Activated T-helper 1 cell treated with anti-CD3 and anti-CD28 coated beads, Interleukin-12 subunit alpha, Interleukin-12 subunit beta, Interleukin-2, Interleukin-4 antibody, amounts not matched to agents 30 ng/mL and 10 ng/mL and 1 ng/mL, durations not matched to agents 14 hours and 24 hours and 36 hours (primary cell): ENCODE data around the gene PROC. TPM values are rescaled to one million over a fixed set of nuclear protein-coding genes. Genes with fewer than 3 reads are reported as not detected.

ENCODE experiments used
- DNase-seq: peaks from one replicate; pipeline ENCODE4 v3.0.0; 2021; ENCODE audit warnings: low spot score
- H3K27ac Mint-ChIP-seq: one replicate; pipeline ENCODE4 v1.8.0; 2021; ENCODE audit warnings: mild to moderate bottlenecking, mixed read lengths
- H3K27me3 Mint-ChIP-seq: one replicate; pipeline ENCODE4 v1.8.0; 2022; ENCODE audit warnings: mild to moderate bottlenecking, moderate library complexity, mixed read lengths; ENCODE audit not compliant: insufficient read depth
- H3K36me3 Mint-ChIP-seq: one replicate; pipeline ENCODE4 v1.8.0; 2021; ENCODE audit warnings: low read depth, mixed read lengths
- H3K4me1 Mint-ChIP-seq: one replicate; pipeline ENCODE4 v1.8.0; 2021; ENCODE audit warnings: low read depth, mixed read lengths
- H3K4me3 Mint-ChIP-seq: one replicate; pipeline ENCODE4 v1.8.0; 2021; ENCODE audit warnings: mild to moderate bottlenecking, moderate library complexity, mixed read lengths
- H3K9me3 Mint-ChIP-seq: one replicate; pipeline ENCODE4 v1.8.0; 2021; ENCODE audit warnings: mixed read lengths
- intact Hi-C: fragments of 100-400 bp; cut with micrococcal nuclease; formaldehyde crosslinking; loops from one replicate; pipeline ENCODE4 v1.15.1; 2024
- total RNA-seq: library from RNA; stranded (reverse); gene quantifications from 2 replicates; pipeline ENCODE4 v1.2.3, GENCODE V29; 2022

The PROC gene
- total RNA-seq, 1 donor from 2014 or later: 0.29 TPM

DNA sequence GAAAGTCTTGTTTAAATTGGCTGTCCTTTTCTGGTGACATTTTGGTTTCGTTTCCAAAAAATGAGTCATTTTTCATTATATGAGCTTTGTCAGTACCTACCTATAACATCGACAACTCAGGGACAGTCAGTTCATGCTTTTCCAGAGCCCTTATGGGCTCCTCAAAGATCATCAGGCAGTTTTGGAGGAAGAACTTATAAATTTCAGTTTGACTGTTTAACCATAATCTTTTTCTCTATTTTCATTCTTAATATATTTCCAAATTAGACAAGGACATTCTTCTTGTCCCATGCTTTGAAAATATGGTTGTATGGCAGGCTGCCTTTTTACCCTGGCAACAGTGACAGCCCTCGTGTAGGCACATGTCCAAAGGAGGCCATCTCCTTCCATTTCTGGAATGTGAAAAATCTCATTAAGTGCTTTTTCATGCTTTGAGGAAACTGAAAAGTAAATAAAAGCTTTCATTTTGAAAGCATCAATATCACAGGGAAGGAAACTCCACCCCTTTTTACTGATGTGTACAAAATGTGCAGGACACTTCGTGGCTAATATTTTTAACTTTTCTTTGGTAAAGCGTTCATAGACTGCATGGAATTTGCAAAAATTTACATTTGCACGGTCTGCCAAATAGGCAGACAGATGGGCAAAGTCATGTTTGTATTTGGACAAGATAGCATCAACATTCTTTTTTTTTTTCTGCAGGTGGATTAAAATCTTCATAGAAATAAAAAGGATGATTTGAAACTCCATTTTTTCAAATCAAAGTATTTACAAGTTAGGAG, 7.2 kb upstream of the PROC start:
- Mint-ChIP-seq H3K4me3 (peak overlapping the region; percentile 76), H3K36me3 (peaks cover 3% of the 10 kb centered on the region), H3K9me3 (no peaks in the 10 kb centered on the region), H3K27ac (peak overlapping the region; percentile 98), H3K27me3 (peaks cover 4% of the 10 kb centered on the region), H3K4me1 (peaks cover 48% of the 10 kb centered on the region)
- no peak for DNase-seq
- intact Hi-C loops: loop anchor here (1.0 kb wide), 5 partner anchors 23 to 152 kb away; partner anchors contain the start of gene IWS1

DNA sequence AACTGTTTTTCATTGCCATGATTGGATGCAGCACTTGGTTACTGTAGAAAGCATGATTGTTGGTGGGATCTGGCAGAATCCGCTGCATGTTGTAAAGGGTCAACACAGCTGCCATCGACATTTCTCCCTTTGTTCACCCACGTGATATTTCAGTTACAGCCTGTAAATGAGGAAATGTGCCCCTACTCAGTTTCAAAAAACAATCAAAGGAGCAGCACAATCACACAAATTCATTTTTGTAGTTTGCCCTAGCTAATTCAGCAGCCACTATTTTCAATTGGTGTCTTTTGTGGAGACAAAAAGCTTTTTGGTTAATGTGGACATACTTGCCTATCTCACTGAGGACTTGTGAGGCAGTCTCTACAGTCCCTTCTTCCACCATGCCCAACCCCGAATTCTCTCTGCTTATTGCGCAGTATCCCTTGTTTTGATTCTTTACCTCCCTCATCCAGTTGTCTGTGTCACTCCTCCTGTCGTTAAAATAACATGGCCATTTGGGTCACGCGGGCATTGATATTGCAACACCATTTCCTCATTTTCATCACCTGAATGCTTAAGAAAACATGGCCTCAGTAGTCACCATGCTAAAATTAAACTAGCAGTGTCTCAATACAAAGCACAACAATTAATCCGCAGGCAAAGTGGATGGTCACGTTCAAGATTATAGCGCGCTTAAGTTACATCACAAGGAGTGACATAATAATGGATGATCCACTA, 6.4 kb upstream of the PROC start:
- peak overlapping the region; percentile 41 for H3K27ac Mint-ChIP-seq
- peaks cover 56% of the 10 kb centered on the region for H3K4me1 Mint-ChIP-seq
- peaks cover 7% of the 10 kb centered on the region for H3K27me3 Mint-ChIP-seq
- no peaks in the 10 kb centered on the region for H3K9me3 Mint-ChIP-seq
- no peak overlapping the region for H3K4me3 Mint-ChIP-seq
- DNase-seq: no peak
- intact Hi-C loops: loop anchor here (1.0 kb wide), 4 partner anchors 24 to 151 kb away; partner anchors contain the start of gene IWS1
- peaks cover 3% of the 10 kb centered on the region for H3K36me3 Mint-ChIP-seq

DNA sequence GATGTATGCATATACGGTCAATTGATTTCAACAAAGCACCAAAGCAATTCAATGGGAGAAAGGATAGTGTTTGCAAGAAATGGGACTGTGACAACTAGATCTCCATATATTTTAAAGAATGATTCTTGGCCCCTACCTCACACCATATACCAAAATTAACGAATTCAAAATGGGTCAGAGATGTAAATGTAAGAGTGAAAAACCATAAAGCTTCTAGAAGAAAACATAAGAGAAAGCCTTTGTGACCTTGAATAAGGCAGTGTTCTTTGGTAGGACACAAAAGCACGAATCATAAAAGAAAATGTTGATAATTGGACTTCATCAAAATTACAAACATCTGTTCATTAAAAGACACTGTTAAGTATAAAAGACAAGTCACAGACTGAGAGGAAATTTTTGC, 5.0 kb upstream of the PROC start:
- H3K4me3 Mint-ChIP-seq: no peak overlapping the region
- peaks cover 3% of the 10 kb centered on the region for H3K36me3 Mint-ChIP-seq
- peaks cover 60% of the 10 kb centered on the region for H3K4me1 Mint-ChIP-seq
- DNase-seq: no peak
- H3K27me3 Mint-ChIP-seq: peaks cover 8% of the 10 kb centered on the region
- no peak overlapping the region for H3K27ac Mint-ChIP-seq
- intact Hi-C loops: no loop called here
- H3K9me3 Mint-ChIP-seq: no peaks in the 10 kb centered on the region

DNA sequence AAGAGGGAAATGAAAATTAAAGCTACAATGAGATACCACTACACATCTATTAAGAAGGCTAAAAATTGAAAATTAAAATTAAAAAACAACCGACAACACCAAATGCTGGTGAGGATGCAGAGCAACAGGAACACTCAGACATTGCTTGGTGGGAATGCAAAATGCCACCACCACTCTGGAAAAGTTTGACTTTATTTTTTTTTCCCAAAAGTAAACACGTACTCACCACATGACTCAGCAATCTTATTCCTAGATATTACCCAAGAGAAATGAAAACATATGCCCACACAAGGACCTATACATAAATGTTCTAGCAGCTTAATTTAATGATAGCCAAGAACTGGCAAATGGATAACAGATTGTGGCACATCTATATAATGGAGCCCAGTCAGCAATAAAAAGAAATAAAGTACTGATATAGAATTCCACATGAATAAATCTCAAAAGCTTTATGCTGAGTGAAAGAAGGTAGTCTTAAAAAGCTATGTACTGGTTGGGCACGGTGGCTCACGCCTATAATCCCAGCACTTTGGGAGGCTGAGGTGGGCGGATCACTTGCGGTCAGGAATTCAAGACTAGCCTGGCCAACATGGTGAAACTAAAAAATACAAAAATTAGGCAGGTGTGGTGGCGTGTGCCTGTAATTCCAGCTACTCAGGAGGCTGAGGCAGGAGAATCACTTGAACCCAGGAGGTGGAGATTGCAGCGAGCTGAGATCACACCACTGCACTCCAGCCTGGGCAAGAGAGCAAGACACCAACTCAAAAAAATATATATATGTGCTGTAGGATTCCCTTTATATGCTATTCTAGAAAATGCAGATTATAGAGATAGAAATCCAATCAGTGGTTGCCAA, 4.2 kb upstream of the PROC start:
- Mint-ChIP-seq H3K27ac (peak overlapping the region; percentile 56), H3K9me3 (no peaks in the 10 kb centered on the region), H3K4me3 (no peak overlapping the region), H3K4me1 (peaks cover 60% of the 10 kb centered on the region), H3K36me3 (peaks cover 3% of the 10 kb centered on the region), H3K27me3 (peaks cover 8% of the 10 kb centered on the region)
- intact Hi-C loops: no loop called here
- DNase-seq: no peak

DNA sequence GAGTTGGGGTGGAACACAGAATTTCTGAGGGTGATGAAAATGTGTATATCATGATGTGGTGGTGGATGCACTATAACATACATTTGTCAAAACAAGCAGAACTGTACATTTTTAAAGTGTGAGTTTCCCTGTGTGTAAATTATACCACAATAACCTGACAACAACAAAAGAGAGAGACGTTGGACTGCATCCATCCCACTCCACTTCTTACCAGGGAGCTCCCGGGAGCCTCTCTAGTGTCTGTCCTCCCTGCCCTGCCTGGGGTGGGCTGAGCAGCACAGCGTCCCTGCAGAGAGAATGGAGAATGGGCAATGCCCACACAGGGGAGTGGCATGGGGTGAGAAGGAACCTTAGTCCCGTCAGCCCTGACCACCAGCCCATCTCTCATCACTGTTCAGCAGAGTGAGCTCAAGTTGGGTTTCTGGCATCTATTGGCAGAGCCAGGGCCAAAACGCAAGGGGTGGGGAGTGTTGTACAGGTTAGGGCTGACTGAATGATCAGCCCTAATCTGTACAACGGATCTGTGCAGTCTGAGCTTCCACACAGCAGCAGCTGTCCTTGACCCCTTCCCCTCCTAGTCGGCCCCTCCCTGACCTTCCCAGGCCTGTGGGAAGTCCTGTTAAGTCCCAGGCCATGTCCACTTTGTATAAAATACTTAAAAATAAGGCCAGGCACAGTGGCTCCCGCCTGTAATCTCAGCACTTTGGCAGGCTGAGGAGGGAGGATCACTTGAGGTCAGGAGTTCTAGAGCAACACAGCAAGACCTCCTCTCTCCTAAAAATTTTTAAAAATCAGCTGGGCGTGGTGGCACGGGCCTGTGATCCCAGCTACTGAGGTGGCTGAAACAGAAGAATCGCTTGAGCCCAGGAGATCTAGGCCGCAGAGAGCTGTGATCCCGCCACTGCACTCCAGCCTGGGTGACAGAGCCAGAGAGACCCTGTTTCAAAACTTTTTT, 3.3 kb upstream of the PROC start:
- DNase-seq: no peak
- Mint-ChIP-seq H3K9me3 (no peaks in the 10 kb centered on the region), H3K4me3 (peak overlapping the region; percentile 25), H3K27ac (no peak overlapping the region), H3K36me3 (peaks cover 3% of the 10 kb centered on the region), H3K27me3 (peaks cover 8% of the 10 kb centered on the region), H3K4me1 (peaks cover 58% of the 10 kb centered on the region)
- intact Hi-C loops: no loop called here

DNA sequence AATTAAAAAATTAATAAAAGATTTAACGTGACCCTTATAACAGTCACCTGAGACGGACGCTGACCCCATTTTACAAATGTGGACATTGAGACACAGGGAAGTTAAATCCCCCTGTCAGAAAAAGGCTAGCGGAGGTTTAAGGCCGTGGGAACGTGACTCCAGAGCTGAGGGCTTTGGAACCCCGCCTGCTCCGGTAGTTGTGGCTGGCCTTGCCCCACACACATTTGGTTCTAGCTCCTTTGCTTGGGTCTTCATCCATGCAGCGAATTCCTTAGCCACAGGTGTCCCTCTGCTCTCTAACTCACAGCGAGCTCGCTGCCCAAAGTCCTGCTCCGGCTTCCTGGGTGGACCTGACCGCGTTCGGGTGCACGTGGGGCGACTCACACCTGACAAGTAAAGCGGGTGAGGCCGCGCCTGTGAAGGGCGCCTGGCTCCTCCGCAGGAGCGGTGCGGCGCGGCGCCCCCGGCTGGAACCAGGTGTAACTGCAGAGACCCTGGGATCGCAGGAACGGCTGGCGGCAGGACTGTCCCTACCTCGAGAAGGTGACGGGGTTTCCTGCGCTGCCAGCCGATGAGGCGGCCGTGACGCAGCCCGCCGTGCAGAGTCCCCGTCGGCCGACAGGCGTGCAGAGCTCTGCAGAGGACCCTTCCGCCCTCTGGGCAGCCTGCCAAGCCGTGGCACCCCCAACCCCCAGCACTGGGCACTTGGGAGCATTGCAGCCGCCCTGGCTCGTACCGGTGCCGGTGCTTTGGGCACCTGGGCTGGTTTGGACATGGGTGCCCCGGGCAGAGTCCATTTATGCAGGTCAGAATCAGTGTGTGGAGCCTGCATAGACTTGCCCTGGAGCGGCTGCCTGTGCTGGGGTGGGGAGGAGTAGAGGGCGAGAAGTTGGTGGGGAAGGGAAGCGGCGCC, 2.4 kb upstream of the PROC start:
- intact Hi-C loops: loop anchor here (1.0 kb wide), 4 partner anchors 29 to 92 kb away; partner anchors contain the start of gene MAP3K2
- DNase-seq: peak; percentile 67
- H3K4me3 Mint-ChIP-seq: peak overlapping the region; percentile 71
- no peaks in the 10 kb centered on the region for H3K9me3 Mint-ChIP-seq
- H3K27ac Mint-ChIP-seq: peak overlapping the region; percentile 29
- peaks cover 51% of the 10 kb centered on the region for H3K4me1 Mint-ChIP-seq
- H3K27me3 Mint-ChIP-seq: peaks cover 14% of the 10 kb centered on the region
- H3K36me3 Mint-ChIP-seq: peaks cover 2% of the 10 kb centered on the region

DNA sequence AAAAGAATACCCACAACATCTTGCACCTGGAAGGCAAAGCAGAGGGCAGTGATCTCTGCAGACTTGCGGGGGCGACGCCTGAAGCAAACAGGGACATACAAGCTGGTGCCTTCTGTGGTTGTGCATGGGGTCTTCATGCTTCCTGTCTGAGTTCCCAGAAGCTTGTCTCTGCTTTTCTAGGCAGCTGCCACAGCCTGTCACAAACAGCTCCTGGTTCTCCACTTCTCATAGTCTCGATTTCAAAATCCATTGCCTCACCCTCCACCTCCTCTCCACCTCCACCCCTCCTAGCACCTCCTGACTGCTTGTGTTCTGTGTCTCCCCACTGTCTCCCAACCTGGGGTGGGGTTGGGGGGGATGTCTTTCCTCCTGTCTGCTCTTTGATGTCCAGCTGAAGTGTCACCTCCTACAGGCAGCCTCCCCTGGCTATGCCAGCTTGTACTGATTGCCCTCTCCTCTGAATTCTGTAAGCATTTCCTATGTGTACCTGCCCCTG, 1.7 kb upstream of the PROC start:
- Mint-ChIP-seq H3K27ac (no peak overlapping the region), H3K4me3 (peak overlapping the region; percentile 71), H3K27me3 (peaks cover 21% of the 10 kb centered on the region), H3K4me1 (peaks cover 43% of the 10 kb centered on the region), H3K36me3 (peaks cover 2% of the 10 kb centered on the region), H3K9me3 (no peaks in the 10 kb centered on the region)
- intact Hi-C loops: loop anchor here (1.0 kb wide), 4 partner anchors 29 to 92 kb away; partner anchors contain the start of gene MAP3K2
- DNase-seq: no peak

DNA sequence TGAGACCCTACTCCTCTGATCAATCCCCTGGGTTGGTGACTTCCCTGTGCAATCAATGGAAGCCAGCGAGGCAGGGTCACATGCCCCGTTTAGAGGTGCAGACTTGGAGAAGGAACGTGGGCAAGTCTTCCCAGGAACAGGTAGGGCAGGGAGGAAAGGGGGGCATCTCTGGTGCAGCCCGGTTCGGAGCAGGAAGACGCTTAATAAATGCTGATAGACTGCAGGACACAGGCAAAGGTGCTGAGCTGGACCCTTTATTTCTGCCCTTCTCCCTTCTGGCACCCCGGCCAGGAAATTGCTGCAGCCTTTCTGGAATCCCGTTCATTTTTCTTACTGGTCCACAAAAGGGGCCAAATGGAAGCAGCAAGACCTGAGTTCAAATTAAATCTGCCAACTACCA, 821 bp upstream of the PROC start:
- Mint-ChIP-seq H3K4me1 (peaks cover 37% of the 10 kb centered on the region), H3K4me3 (peak overlapping the region; percentile 48), H3K9me3 (no peaks in the 10 kb centered on the region), H3K36me3 (peaks cover under 1% of the 10 kb centered on the region), H3K27ac (no peak overlapping the region), H3K27me3 (peaks cover 29% of the 10 kb centered on the region)
- intact Hi-C loops: no loop called here
- no peak for DNase-seq

DNA sequence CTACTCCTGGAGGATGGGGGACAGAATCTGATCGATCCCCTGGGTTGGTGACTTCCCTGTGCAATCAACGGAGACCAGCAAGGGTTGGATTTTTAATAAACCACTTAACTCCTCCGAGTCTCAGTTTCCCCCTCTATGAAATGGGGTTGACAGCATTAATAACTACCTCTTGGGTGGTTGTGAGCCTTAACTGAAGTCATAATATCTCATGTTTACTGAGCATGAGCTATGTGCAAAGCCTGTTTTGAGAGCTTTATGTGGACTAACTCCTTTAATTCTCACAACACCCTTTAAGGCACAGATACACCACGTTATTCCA, 844 bp downstream of the PROC start:
- intact Hi-C loops: no loop called here
- no peak for DNase-seq
- no peaks in the 10 kb centered on the region for H3K36me3 Mint-ChIP-seq
- no peak overlapping the region for H3K27ac Mint-ChIP-seq
- H3K4me3 Mint-ChIP-seq: no peak overlapping the region
- H3K4me1 Mint-ChIP-seq: peaks cover 34% of the 10 kb centered on the region
- no peaks in the 10 kb centered on the region for H3K9me3 Mint-ChIP-seq
- H3K27me3 Mint-ChIP-seq: peaks cover 35% of the 10 kb centered on the region

DNA sequence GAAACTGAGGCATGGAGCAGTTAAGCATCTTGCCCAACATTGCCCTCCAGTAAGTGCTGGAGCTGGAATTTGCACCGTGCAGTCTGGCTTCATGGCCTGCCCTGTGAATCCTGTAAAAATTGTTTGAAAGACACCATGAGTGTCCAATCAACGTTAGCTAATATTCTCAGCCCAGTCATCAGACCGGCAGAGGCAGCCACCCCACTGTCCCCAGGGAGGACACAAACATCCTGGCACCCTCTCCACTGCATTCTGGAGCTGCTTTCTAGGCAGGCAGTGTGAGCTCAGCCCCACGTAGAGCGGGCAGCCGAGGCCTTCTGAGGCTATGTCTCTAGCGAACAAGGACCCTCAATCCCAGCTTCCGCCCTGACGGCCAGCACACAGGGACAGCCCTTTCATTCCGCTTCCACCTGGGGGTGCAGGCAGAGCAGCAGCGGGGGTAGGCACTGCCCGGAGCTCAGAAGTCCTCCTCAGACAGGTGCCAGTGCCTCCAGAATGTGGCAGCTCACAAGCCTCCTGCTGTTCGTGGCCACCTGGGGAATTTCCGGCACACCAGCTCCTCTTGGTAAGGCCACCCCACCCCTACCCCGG, 1.3 kb downstream of the PROC start:
- H3K4me3 Mint-ChIP-seq: no peak overlapping the region
- peaks cover 38% of the 10 kb centered on the region for H3K27me3 Mint-ChIP-seq
- intact Hi-C loops: no loop called here
- no peaks in the 10 kb centered on the region for H3K36me3 Mint-ChIP-seq
- peaks cover 33% of the 10 kb centered on the region for H3K4me1 Mint-ChIP-seq
- no peaks in the 10 kb centered on the region for H3K9me3 Mint-ChIP-seq
- no peak overlapping the region for H3K27ac Mint-ChIP-seq
- no peak for DNase-seq
